ENCODE data around the gene BAD. TPM values are rescaled to one million over a fixed set of nuclear protein-coding genes. Genes with fewer than 3 reads are reported as not detected.

BAD gene
- total RNA-seq, 1 experiment from 2014 or later = 23.3 TPM

- H3K9ac ChIP-seq (ENCODE audit: extremely low read depth, insufficient read length, low read length) = no peak overlapping the region
- no peak overlapping the region for H2AK5ac ChIP-seq (ENCODE audit: insufficient read length, low read length)
- no peak overlapping the region for H2BK20ac ChIP-seq (ENCODE audit: low read depth, low read length, poor library complexity, severe bottlenecking)
- no peaks in the 10 kb centered on the region for H3K23me2 ChIP-seq (ENCODE audit: insufficient read length, low read depth, low read length, poor library complexity, severe bottlenecking)
- no peaks in the 10 kb centered on the region for H3K9me3 Mint-ChIP-seq
- H4K91ac ChIP-seq (ENCODE audit: insufficient read length, low read depth, low read length) = no peak overlapping the region
- no peak overlapping the region for H2BK5ac ChIP-seq (ENCODE audit: insufficient read length, low read length)
- H3K56ac ChIP-seq (ENCODE audit: insufficient read length, low read depth, low read length) = no peak overlapping the region
- no CpG with 5 or more reads among the region's 6 CpGs for WGBS (ENCODE audit: extremely low coverage, insufficient read length, low lambda C conversion rate)
- no peaks in the 10 kb centered on the region for H4K20me1 ChIP-seq (ENCODE audit: control insufficient read depth, insufficient read depth, insufficient read length)
- H3T11ph ChIP-seq (ENCODE audit: low read length) = no peak overlapping the region
- no peaks in the 10 kb centered on the region for H3K27me3 ChIP-seq (ENCODE audit: insufficient read depth, low read length)
- H3K9me3 ChIP-seq (ENCODE audit: control insufficient read depth, low read depth, low read length) = no peaks in the 10 kb centered on the region
- TF ChIP-seq CTCF (conservative IDR thresholded peaks at IDR 0.05) = no peak
- H3K4me2 ChIP-seq (ENCODE audit: insufficient read depth, insufficient read length, low read length) = no peak overlapping the region
- no peak overlapping the region for H3K4ac ChIP-seq (ENCODE audit: low read depth, low read length)
- H3K36me3 Mint-ChIP-seq (ENCODE audit: insufficient read depth in 1 of 3, low read depth in 3 of 3) = peaks cover 47 to 83% (median 68%) of the 10 kb centered on the region in 3 experiments
- no peak for DNase-seq
- H3K4me3 Mint-ChIP-seq = no peak overlapping the region
- no peak overlapping the region for H4K8ac ChIP-seq (replicated peaks; ENCODE audit: insufficient read length, low read depth, low read length)
- no peaks in the 10 kb centered on the region for H3K4me1 ChIP-seq (ENCODE audit: insufficient read depth, low read length)
- H2AFZ ChIP-seq (ENCODE audit: low read length) = no peak overlapping the region
- no peak overlapping the region for H3K18ac ChIP-seq (ENCODE audit: insufficient read length, low read depth, low read length)
- H4K5ac ChIP-seq (ENCODE audit: insufficient read length, low read depth, low read length) = no peak overlapping the region
- H3K27me3 Mint-ChIP-seq (ENCODE audit: low read depth) = no peaks in the 10 kb centered on the region
- no peak overlapping the region for H2BK12ac ChIP-seq (ENCODE audit: insufficient read length, low read depth, low read length)
- H3K27ac ChIP-seq (ENCODE audit: insufficient read length, low read depth, low read length) = no peak overlapping the region
- no peaks in the 10 kb centered on the region for H3K79me2 ChIP-seq (ENCODE audit: insufficient read depth, low read length)
- peak overlapping the region in 1 of 3 experiments; percentile 13; a peak in 1 of 7 replicates for H3K27ac Mint-ChIP-seq
- no peak overlapping the region for H2BK15ac ChIP-seq (ENCODE audit: low read depth, low read length)
- H3K14ac ChIP-seq (ENCODE audit: insufficient read depth, low read length) = no peak overlapping the region
- no peak overlapping the region for H3K23ac ChIP-seq (ENCODE audit: insufficient read length, low read depth, low read length)
- H3K4me1 Mint-ChIP-seq = peaks cover 0 to 8% of the 10 kb centered on the region in 2 experiments; a peak in 3 of 4 replicates
- no peak overlapping the region for H2BK120ac ChIP-seq (ENCODE audit: low read depth, low read length, poor library complexity, severe bottlenecking)
- H3K79me1 ChIP-seq (ENCODE audit: insufficient read depth, low read depth, low read length, poor library complexity, severe bottlenecking) = no peaks in the 10 kb centered on the region
Observed at GRCh38 chr11:64260147-64260708, 24.2 kb downstream of the BAD start.
